KG1 (cell line): ENCODE data around the gene ME3.
"Not testable (repeated sequence)": the region's sequence is repeated elsewhere in the genome, so short reads cannot be mapped to it uniquely, and the experiment has no call there.

ENCODE experiments used
- DNase-seq: peaks from one replicate; lab custom pipeline; 2025; lab: John Stamatoyannopoulos, UW

The ME3 gene

DNA sequence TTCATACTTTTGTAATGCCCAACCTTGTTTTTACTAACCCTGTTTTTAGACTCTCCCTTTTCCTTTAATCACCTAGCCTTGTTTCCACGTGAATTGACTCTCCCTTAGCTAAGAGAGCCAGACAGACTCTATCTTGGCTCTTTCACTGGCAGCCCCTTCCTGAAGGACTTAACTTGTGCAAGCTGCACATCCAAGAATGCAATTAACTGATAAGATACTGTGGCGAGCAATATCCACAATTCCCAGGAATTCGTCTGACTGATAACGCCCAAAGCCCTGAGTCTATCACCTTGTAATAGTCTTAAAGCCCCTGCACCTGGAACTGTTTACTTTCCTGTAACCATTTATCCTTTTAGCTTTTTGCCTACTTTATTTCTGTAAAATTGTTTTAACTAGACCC lies 248.9 kb downstream of the ME3 start:
- not testable (repeated sequence) for DNase-seq

GRCh38 chr11:86422371-86422770 lies 250.0 kb downstream of the ME3 start:
- no peak for DNase-seq

DNA sequence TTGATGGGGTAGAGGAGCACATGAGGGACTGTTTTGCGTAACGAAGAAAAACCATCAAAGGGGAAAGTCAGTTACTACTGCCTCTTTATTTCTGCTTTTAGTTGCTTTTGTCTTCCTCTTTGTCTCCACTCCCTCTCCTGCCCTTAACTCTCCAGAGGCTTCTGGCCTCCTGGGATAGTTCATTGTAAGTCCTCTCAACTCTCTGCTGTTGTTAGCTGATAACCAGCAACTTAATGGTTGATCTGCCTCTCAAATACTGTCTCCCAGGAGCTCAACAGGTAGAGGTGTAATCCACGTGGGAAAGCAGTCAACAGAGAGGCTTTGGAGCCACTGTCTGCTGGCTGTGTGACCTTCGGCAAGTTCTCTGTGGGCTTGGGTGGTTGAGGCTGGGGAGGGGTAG lies 250.5 kb downstream of the ME3 start:
- no peak for DNase-seq

- no peak for DNase-seq
These were observed 253.5 kb downstream of the ME3 start for GRCh38 chr11:86418917-86419316.

GRCh38 chr11:86418513-86418912 lies 253.9 kb downstream of the ME3 start:
- DNase-seq = no peak

DNA sequence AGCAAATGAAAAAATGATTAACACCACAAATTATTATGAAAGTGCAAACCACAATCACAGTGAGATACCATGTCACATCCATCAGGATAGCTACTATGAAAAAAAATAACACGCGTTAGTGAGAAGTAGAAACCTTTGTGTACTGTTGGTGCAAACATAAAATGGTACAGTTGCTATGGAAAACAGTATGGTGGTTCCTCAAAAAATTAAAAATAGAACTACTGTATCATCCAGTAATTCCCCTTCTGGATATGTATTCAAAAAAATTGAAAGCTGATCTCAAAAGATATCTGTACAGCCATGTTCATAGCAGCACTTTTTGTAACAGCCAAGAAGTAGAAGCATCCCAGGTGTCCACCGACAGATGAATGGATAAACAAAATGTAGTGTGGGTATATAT lies 254.3 kb downstream of the ME3 start:
- DNase-seq = no peak

DNA sequence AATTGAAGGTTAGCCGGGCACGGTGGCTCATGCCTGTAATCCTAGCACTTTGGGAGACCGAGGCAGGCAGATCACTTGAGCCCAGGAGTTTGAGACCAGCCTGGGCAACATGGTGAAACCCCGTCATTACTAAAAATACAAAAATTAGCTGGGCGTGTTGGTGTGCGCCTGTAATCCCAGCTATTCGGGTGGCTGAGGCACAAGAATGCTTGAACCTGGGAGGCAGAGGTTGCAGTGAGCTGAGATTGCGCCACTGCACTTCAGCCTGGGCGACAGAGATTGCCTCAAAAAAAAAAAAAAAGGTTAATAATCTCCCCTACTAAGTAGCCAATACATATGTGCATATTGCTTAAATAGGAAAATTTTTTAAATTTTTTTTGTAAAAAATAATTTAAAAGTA lies 255.5 kb downstream of the ME3 start:
- not testable (repeated sequence) for DNase-seq

DNA sequence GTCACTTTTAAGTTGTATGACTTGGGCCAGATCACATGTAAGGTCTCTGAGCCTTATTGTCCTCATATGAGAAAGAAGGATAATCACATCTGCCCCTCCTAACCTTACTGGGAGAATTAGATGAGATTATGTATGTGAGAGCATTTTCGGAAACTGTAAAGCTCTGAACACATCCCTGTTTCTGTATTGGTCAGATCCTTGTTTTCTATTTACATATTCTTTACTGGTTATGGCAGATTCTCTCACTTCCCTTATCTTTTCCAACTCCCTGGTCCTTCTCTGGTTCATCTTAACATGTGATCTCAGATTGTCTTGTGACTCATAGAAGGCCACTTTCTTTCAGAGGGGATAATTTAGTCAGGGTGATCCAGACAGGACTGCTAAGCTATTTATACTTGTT lies 255.9 kb downstream of the ME3 start:
- no peak for DNase-seq

DNA sequence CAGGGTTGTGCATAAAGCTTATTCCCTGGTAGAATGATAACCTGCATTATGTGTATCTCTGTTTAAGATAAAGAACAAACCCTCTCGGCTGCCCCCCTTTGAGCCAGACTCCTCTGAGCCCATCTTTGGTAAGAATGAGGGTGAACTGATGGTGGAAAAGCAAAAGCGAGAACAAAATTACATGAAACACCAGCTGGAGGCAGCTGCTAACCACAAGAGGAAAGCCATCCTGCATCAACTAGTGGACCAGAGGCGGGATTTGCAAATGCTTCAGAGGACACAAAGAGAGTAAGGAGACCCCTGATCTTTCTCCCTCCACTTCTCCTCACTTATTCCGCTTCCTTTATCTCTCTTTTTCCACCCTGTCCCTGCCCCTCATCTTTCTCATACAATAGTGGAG lies 257.4 kb downstream of the ME3 start:
- no peak for DNase-seq

- DNase-seq = no peak
These were observed 258.4 kb downstream of the ME3 start for GRCh38 chr11:86414032-86414431.

DNA sequence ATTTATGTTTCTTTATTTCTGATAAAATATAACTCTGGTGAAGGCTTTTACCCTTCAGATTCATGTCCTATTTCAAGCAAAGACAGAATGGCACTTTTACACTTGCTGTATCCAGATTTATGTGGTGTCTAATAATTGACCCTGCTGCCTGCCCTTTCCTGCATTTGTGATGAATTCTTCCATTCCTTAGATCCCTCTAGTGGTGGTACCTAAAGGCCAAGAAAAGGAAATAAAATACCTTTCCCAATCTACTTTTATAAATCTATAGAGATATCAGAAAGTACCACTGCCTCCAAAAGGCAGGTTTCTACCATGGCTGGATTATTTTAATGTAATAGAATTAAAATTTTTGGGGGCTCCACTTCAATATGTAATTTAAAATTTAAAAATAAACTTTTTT lies 263.6 kb downstream of the ME3 start:
- DNase-seq = no peak

- DNase-seq = no peak
These were observed 269.0 kb downstream of the ME3 start for GRCh38 chr11:86403458-86403857.

- DNase-seq = no peak
These were observed 274.3 kb downstream of the ME3 start for GRCh38 chr11:86398106-86398505.

- DNase-seq = no peak
These were observed 275.1 kb downstream of the ME3 start for GRCh38 chr11:86397351-86397750.

- no peak for DNase-seq
These were observed 276.0 kb downstream of the ME3 start for GRCh38 chr11:86396396-86396795.

GRCh38 chr11:86395061-86395551 lies 277.3 kb downstream of the ME3 start:
- DNase-seq = no peak
